Right lobe of liver (tissue), 4 donors: ENCODE data around the gene COMMD6.

Source experiments
- POLR2A ChIP-seq: fragments of 450-650 bp; IDR thresholded peaks from one replicate; pipeline ENCODE4 v1.6.1; 2017; ENCODE audit warnings: antibody characterized with exemption, mild to moderate bottlenecking
- TF ChIP-seq, protein P1 (sequence below), 4 donors: fragments of 200-600 bp in 3 of 4; fragments of 450-650 bp in 1 of 4; IDR thresholded peaks; one replicate each; pipeline versions ENCODE4 v1.5.1 to v1.8.0; 2016 to 2022; ENCODE audit warnings: antibody characterized with exemption in 4 of 4, mild to moderate bottlenecking in 2 of 4
- donor health status: DM: no; HTN: no; CAD: no.
- donor health status: DM: no; HTN: no; CAD: no.
- donor health status: DM: no; HTN: yes; CAD: no.

DNA sequence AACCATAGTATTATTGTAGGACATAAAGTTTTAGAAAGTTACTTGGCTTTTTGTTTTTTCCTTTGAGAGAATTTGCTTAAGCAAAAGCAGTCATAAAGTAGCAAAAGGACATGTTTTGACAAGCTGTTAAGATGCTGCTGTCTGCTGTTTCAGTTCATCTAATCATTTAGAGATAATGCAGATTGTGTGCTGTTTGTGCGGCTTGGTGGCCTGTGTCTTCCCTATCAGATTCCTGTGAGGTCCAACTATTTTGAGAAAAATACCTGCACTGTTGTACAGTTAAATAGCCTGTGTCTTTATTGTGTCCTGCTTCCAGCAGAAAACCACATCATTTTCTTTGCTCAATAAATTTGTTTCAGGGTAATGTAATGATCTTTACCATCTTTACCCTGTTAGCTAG, 31.9 kb upstream of the COMMD6 start:
- no peak for TF ChIP-seq POLR2A
- TF ChIP-seq, protein P1, sequence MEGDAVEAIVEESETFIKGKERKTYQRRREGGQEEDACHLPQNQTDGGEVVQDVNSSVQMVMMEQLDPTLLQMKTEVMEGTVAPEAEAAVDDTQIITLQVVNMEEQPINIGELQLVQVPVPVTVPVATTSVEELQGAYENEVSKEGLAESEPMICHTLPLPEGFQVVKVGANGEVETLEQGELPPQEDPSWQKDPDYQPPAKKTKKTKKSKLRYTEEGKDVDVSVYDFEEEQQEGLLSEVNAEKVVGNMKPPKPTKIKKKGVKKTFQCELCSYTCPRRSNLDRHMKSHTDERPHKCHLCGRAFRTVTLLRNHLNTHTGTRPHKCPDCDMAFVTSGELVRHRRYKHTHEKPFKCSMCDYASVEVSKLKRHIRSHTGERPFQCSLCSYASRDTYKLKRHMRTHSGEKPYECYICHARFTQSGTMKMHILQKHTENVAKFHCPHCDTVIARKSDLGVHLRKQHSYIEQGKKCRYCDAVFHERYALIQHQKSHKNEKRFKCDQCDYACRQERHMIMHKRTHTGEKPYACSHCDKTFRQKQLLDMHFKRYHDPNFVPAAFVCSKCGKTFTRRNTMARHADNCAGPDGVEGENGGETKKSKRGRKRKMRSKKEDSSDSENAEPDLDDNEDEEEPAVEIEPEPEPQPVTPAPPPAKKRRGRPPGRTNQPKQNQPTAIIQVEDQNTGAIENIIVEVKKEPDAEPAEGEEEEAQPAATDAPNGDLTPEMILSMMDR (IDR thresholded peaks at IDR 0.05), result no peak
